CD4-positive, alpha-beta T cell (primary cell): ENCODE results near the gene PCDH9. TPM values are rescaled to one million over a fixed set of nuclear protein-coding genes. Genes with fewer than 3 reads are reported as not detected.

Source experiments
- ATAC-seq: fragments of 200-7000 bp; cut with Tn5 transposase; one replicate; pipeline ENCODE4 v1.10.0; 2022; ENCODE audit warnings: mild to moderate bottlenecking; ENCODE audit not compliant: poor library complexity
- CTCF ChIA-PET: fragments of 350-600 bp; sonication (Branson Sonifier 250); formaldehyde crosslinking; loops from one replicate; lab custom pipeline; 2021; ENCODE audit warnings: antibody characterized with exemption, inconsistent platforms; lab: Charles Lee
- POLR2A ChIA-PET: fragments of 350-600 bp; sonication (Branson Sonifier 250); formaldehyde crosslinking; loops from one replicate; lab custom pipeline; 2021; ENCODE audit warnings: antibody characterized with exemption, inconsistent platforms; lab: Charles Lee
- DNase-seq, 14 experiments: peaks; one replicate each; pipeline ENCODE4 v3.0.0-alpha.2; 2013 to 2020; ENCODE audit warnings: mixed read lengths in 2 of 14
- H3K27ac ChIP-seq, 2 donors: one replicate each; pipeline versions ENCODE4 v1.5.1 to v1.7.0; 2013; ENCODE audit warnings: low read length in 2 of 2, low read depth in 1 of 2, mild to moderate bottlenecking in 1 of 2
- H3K27me3 ChIP-seq, 2 experiments: 1 replicate in 1 of 2; 2 replicates in 1 of 2; pipeline versions ENCODE4 v1.6.1 to v1.7.0; 2013; ENCODE audit warnings: low read length in 2 of 2, control low read depth in 1 of 2, mild to moderate bottlenecking in 1 of 2, moderate library complexity in 1 of 2; ENCODE audit not compliant: insufficient read depth in 2 of 2, control insufficient read depth in 1 of 2
- H3K36me3 ChIP-seq: one replicate; pipeline ENCODE4 v1.6.1; 2013; ENCODE audit warnings: low read length, control low read depth; ENCODE audit not compliant: insufficient read depth
- H3K4me1 ChIP-seq: one replicate; pipeline ENCODE4 v1.6.1; 2013; ENCODE audit warnings: low read length, control low read depth; ENCODE audit not compliant: insufficient read depth
- H3K4me3 ChIP-seq: one replicate; pipeline ENCODE4 v1.5.1; 2013; ENCODE audit warnings: mild to moderate bottlenecking, low read length, moderate library complexity
- H3K9me3 ChIP-seq, 2 experiments: 1 replicate in 1 of 2; 2 replicates in 1 of 2; pipeline versions ENCODE4 v1.6.1 to v1.7.0; 2013; ENCODE audit warnings: low read length in 2 of 2, mild to moderate bottlenecking in 2 of 2, control low read depth in 1 of 2, moderate library complexity in 1 of 2; ENCODE audit not compliant: control insufficient read depth in 1 of 2, insufficient read depth in 1 of 2
- H3K27ac Mint-ChIP-seq: one replicate; pipeline ENCODE4 v1.8.0; 2020; ENCODE audit warnings: mixed read lengths
- H3K27me3 Mint-ChIP-seq: one replicate; pipeline ENCODE4 v1.8.0; 2021; ENCODE audit warnings: mixed read lengths
- H3K36me3 Mint-ChIP-seq: one replicate; pipeline ENCODE4 v1.8.0; 2021; ENCODE audit warnings: low read depth, mixed read lengths
- H3K4me1 Mint-ChIP-seq: one replicate; pipeline ENCODE4 v1.8.0; 2021; ENCODE audit warnings: low read depth, mixed read lengths
- H3K4me3 Mint-ChIP-seq: one replicate; pipeline ENCODE4 v1.8.0; 2020; ENCODE audit warnings: mild to moderate bottlenecking, mixed read lengths
- H3K9me3 Mint-ChIP-seq: one replicate; pipeline ENCODE4 v1.8.0; 2020; ENCODE audit warnings: mixed read lengths
- CTCF ChIP-seq: fragments of 200-600 bp; IDR thresholded peaks from one replicate; pipeline ENCODE4 v1.8.0; 2022; ENCODE audit warnings: antibody characterized with exemption, mild to moderate bottlenecking
- intact Hi-C, 2 experiments: fragments of 100-400 bp; cut with DNase I in 1 of 2; cut with micrococcal nuclease in 1 of 2; formaldehyde crosslinking; loops; one replicate each; pipeline versions ENCODE4 v1.15.1 to v1.9.0; 2023 to 2025; cut with DNase I, micrococcal nuclease
- total RNA-seq, 174 experiments: library from RNA in 2 of 174; stranded (reverse) in 2 of 174; gene quantifications; one replicate each; pipeline ENCODE4 v1.2.3 and lab custom pipeline; 2021 to 2026

The PCDH9 gene
- total RNA-seq, 2 experiments from 2014 or later: 0.08 to 0.19 TPM

- no peaks in the 10 kb centered on the region for H3K27me3 Mint-ChIP-seq
These were observed 907.9 kb downstream of the PCDH9 start for GRCh38 chr13:66322193-66322740.

GRCh38 chr13:66314911-66315310, 915.2 kb downstream of the PCDH9 start:
- ChIA-PET POLR2A (no interaction called here), CTCF (interaction anchor here (0.6 kb wide), 1 partner anchor 11 kb away, joined by 3 read pairs; no protein-coding TSS in a partner anchor)
- peaks cover 2% of the 10 kb centered on the region for H3K9me3 Mint-ChIP-seq
- ATAC-seq (no peak), DNase-seq (no peak)
- no peak for TF ChIP-seq CTCF
- Histone ChIP-seq H3K27me3 (no peaks in the 10 kb centered on the region), H3K4me3 (no peak overlapping the region), H3K27ac (no peak overlapping the region), H3K9me3 (peaks cover 0 to 12% of the 10 kb centered on the region in 2 experiments), H3K4me1 (no peaks in the 10 kb centered on the region), H3K36me3 (no peaks in the 10 kb centered on the region)
- intact Hi-C loops: no loop called here
- H3K4me1 Mint-ChIP-seq: no peaks in the 10 kb centered on the region
- H3K4me3 Mint-ChIP-seq: no peak overlapping the region
- H3K36me3 Mint-ChIP-seq: no peaks in the 10 kb centered on the region
- H3K27ac Mint-ChIP-seq: no peak overlapping the region
- H3K27me3 Mint-ChIP-seq: no peaks in the 10 kb centered on the region

More at GRCh38 chr13:66322193-66322740, 907.9 kb downstream of the PCDH9 start:
- intact Hi-C loops: no loop called here
- Histone ChIP-seq H3K36me3 (no peaks in the 10 kb centered on the region), H3K4me3 (no peak overlapping the region), H3K9me3 (peaks cover 0 to 4% of the 10 kb centered on the region in 2 experiments), H3K27ac (no peak overlapping the region), H3K4me1 (no peaks in the 10 kb centered on the region), H3K27me3 (no peaks in the 10 kb centered on the region)
- ChIA-PET CTCF (no interaction called here), POLR2A (no interaction called here)
- no peaks in the 10 kb centered on the region for H3K4me1 Mint-ChIP-seq
- no peak overlapping the region for H3K27ac Mint-ChIP-seq
- DNase-seq: no peak
- ATAC-seq: no peak
- H3K4me3 Mint-ChIP-seq: no peak overlapping the region
- H3K9me3 Mint-ChIP-seq: no peaks in the 10 kb centered on the region
- TF ChIP-seq CTCF: no peak
- H3K36me3 Mint-ChIP-seq: no peaks in the 10 kb centered on the region

- no peak for TF ChIP-seq CTCF
- DNase-seq (no peak), ATAC-seq (no peak)
- Histone ChIP-seq H3K9me3 (peaks cover 0 to 12% of the 10 kb centered on the region in 2 experiments), H3K36me3 (no peaks in the 10 kb centered on the region), H3K27me3 (no peaks in the 10 kb centered on the region), H3K4me3 (no peak overlapping the region), H3K4me1 (no peaks in the 10 kb centered on the region), H3K27ac (no peak overlapping the region)
- H3K27me3 Mint-ChIP-seq: no peaks in the 10 kb centered on the region
- H3K36me3 Mint-ChIP-seq: no peaks in the 10 kb centered on the region
- intact Hi-C loops: no loop called here
- no peaks in the 10 kb centered on the region for H3K4me1 Mint-ChIP-seq
- H3K4me3 Mint-ChIP-seq: no peak overlapping the region
- H3K27ac Mint-ChIP-seq: no peak overlapping the region
- H3K9me3 Mint-ChIP-seq: peaks cover 2% of the 10 kb centered on the region
- ChIA-PET CTCF (no interaction called here), POLR2A (no interaction called here)
These were observed 916.7 kb downstream of the PCDH9 start for GRCh38 chr13:66313413-66313812.
